Mucosa of stomach (tissue), 1 donor: ENCODE measurements around the gene UNC5A.

Experiments
- H3K27me3 ChIP-seq: one replicate; pipeline ENCODE4 v1.7.0; 2013; ENCODE audit warnings: mild to moderate bottlenecking, low read length; ENCODE audit not compliant: control insufficient read depth, insufficient read depth
- H3K36me3 ChIP-seq: one replicate; pipeline ENCODE4 v1.7.0; 2013; ENCODE audit warnings: low read length; ENCODE audit not compliant: control insufficient read depth, insufficient read depth
- H3K4me1 ChIP-seq: one replicate; pipeline ENCODE4 v1.7.0; 2013; ENCODE audit warnings: mild to moderate bottlenecking, low read length; ENCODE audit not compliant: control insufficient read depth, insufficient read depth
- H3K4me3 ChIP-seq: one replicate; pipeline ENCODE4 v1.7.0; 2013; ENCODE audit warnings: low read length
- H3K9ac ChIP-seq: one replicate; pipeline ENCODE4 v1.7.0; 2013; ENCODE audit warnings: mild to moderate bottlenecking, low read length, moderate library complexity
- H3K9me3 ChIP-seq: one replicate; pipeline ENCODE4 v1.7.0; 2013; ENCODE audit warnings: mild to moderate bottlenecking, low read length, moderate library complexity; ENCODE audit not compliant: control insufficient read depth
- donor health status: Pancreatic carcinoma.

Gene UNC5A

GRCh38 chr5:176810081-176810597 is at the start of gene UNC5A:
TSS of gene UNC5A (plus strand) at chr5:176810559. CDS start at chr5:176810751, 192 bp downstream.
- Histone ChIP-seq H3K4me1 (no peaks in the 10 kb centered on the region), H3K27me3 (peaks cover 60% of the 10 kb centered on the region), H3K36me3 (no peaks in the 10 kb centered on the region), H3K4me3 (no peak within 1 kb of the TSS), H3K9ac (no peak within 1 kb of the TSS), H3K9me3 (no peaks in the 10 kb centered on the region)

- H3K9ac ChIP-seq: no peak overlapping the region
These were observed 48.6 kb upstream of the UNC5A start for GRCh38 chr5:176761755-176762154.

DNA sequence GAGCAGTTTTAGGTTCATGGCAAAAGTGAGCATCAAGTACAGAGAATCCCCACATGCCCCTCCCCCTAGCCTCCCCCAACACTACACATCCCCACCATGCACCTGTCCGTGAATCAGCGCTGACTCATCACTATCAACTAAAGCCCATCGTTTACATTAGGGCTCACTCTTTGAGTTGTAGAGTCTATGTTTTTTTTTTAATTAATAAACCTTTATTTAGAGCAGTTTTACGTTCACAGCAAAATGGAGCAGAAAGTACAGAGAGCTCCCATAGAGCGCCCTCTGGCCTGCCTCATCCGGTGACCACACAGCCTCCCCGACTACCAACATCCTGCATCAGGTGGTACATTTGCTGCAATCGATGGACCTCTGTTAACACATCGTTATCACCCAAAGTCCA is 47.9 kb upstream of the UNC5A start:
- Histone ChIP-seq H3K36me3 (no peaks in the 10 kb centered on the region), H3K9ac (no peak overlapping the region), H3K27me3 (no peaks in the 10 kb centered on the region)

More at GRCh38 chr5:176761755-176762154, 48.6 kb upstream of the UNC5A start:
- Histone ChIP-seq H3K9me3 (no peaks in the 10 kb centered on the region), H3K36me3 (no peaks in the 10 kb centered on the region), H3K27me3 (no peaks in the 10 kb centered on the region), H3K4me1 (no peaks in the 10 kb centered on the region), H3K4me3 (no peak overlapping the region)

GRCh38 chr5:176765687-176766086 is 44.7 kb upstream of the UNC5A start:
- Histone ChIP-seq H3K4me3 (no peak overlapping the region), H3K27me3 (no peaks in the 10 kb centered on the region), H3K9me3 (no peaks in the 10 kb centered on the region), H3K9ac (no peak overlapping the region), H3K36me3 (no peaks in the 10 kb centered on the region), H3K4me1 (no peaks in the 10 kb centered on the region)

More for the DNA sequence above, 47.9 kb upstream of the UNC5A start:
- H3K4me3 ChIP-seq: no peak overlapping the region
- H3K9me3 ChIP-seq: no peaks in the 10 kb centered on the region
- H3K4me1 ChIP-seq: no peaks in the 10 kb centered on the region

- Histone ChIP-seq H3K4me1 (no peaks in the 10 kb centered on the region), H3K9me3 (no peaks in the 10 kb centered on the region), H3K27me3 (no peaks in the 10 kb centered on the region), H3K9ac (no peak overlapping the region), H3K36me3 (no peaks in the 10 kb centered on the region), H3K4me3 (no peak overlapping the region)
These were observed 42.0 kb upstream of the UNC5A start for GRCh38 chr5:176768174-176768970.

GRCh38 chr5:176769911-176770310 is 40.4 kb upstream of the UNC5A start:
- Histone ChIP-seq H3K4me1 (no peaks in the 10 kb centered on the region), H3K9ac (no peak overlapping the region), H3K9me3 (no peaks in the 10 kb centered on the region), H3K36me3 (no peaks in the 10 kb centered on the region), H3K27me3 (no peaks in the 10 kb centered on the region), H3K4me3 (no peak overlapping the region)

DNA sequence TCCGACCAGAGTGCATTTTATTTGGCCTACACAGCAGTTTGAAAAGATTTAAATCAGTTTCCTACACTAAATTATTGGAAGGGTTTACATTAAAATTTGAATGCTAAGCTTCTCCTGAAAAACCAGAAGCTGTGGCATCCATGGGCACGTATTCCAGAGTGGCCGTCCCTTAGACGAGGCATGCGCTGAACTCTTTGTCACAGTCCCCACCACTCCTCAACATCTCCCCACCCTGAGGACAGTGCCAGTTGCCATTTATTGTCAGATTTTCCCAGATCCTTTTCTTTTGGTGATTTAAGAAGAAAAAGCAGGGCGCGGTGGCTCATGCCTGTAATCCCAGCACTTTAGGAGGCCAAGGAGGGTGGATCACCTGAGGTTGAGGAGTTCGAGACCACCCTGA is 39.9 kb upstream of the UNC5A start:
- no peak overlapping the region for H3K4me3 ChIP-seq
- H3K4me1 ChIP-seq: no peaks in the 10 kb centered on the region
- no peaks in the 10 kb centered on the region for H3K36me3 ChIP-seq
- H3K9me3 ChIP-seq: no peaks in the 10 kb centered on the region
- H3K9ac ChIP-seq: no peak overlapping the region
- no peaks in the 10 kb centered on the region for H3K27me3 ChIP-seq

DNA sequence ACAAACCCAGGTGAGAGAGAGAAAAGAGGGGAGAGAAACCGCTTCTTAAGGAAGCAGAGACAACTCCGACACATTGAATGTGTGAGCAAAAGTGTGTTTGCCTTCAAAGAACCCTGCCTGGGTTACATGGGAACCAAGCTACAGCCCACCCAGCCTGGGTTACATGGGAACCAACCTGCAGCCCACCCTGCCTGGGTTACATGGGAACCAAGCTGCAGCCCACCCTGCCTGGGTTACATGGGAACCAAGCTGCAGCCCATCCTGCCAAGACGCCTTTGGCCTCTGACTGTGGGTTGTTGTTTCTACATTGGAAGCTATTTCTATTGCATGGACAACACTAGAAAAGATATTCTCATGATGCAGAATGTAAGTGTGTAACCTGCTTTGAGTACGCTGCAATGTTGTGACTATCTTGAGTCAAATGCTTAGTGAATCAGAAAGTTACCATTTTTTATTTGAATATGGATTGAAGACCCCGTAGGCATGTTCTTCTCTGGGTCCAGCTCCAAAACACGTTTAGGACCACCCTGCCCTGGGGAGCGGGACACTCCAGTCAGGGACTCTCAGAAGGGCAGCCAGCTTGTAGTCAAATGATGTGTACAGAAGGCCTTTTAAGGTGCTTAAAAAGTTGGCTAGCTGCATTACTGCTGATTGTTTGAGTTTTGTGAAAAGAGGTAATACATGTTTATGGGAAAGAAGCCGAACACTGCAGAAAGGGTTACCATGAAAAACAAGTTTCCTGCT is 39.1 kb upstream of the UNC5A start:
- Histone ChIP-seq H3K9me3 (no peaks in the 10 kb centered on the region), H3K9ac (no peak overlapping the region), H3K27me3 (no peaks in the 10 kb centered on the region), H3K36me3 (no peaks in the 10 kb centered on the region), H3K4me1 (no peaks in the 10 kb centered on the region), H3K4me3 (no peak overlapping the region)

DNA sequence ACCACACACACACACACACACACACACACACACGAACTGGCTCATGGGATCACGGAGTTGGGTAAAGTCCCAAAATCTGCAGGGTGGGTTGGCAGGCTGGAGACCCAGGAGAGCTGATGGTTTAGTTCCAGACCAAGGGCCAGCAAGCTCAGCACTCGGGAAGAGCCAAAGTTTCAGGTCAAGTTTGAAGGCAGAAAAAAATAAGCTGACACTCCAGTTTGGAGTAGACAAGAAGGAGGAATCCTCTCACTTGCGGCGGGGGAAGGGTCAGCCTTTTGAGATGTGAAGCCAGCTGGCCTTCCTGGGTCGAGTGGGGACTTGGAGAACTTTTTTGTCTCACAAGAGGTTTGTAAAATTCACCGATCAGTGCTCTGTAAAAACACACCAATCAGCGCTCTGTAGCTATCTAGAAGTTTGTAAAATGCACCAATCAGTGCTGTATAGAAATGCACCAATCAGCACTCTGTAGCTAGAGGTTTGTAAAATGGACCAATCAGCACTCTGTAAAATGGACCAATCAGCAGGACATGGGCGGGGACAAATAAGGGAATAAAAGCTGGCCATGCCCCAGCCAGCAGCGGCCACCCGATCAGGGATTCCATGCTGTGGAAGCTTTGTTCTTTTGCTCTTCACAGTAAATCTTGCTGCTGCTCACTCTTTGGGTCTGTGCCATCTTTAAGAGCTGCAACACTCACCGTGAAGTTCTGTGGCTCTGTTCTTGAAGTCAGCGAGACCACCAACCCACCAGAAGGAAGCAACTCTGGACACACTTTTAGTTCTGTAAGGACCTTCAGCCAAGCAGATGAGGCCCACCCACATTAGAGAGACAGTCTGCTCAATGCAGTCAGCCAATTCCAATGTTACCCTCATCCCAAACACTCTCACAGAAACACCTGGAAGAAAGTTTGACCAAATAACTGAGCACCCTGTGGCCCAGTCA is 37.8 kb upstream of the UNC5A start:
- Histone ChIP-seq H3K4me3 (no peak overlapping the region), H3K9me3 (no peaks in the 10 kb centered on the region), H3K9ac (no peak overlapping the region), H3K36me3 (no peaks in the 10 kb centered on the region), H3K4me1 (no peaks in the 10 kb centered on the region), H3K27me3 (no peaks in the 10 kb centered on the region)

DNA sequence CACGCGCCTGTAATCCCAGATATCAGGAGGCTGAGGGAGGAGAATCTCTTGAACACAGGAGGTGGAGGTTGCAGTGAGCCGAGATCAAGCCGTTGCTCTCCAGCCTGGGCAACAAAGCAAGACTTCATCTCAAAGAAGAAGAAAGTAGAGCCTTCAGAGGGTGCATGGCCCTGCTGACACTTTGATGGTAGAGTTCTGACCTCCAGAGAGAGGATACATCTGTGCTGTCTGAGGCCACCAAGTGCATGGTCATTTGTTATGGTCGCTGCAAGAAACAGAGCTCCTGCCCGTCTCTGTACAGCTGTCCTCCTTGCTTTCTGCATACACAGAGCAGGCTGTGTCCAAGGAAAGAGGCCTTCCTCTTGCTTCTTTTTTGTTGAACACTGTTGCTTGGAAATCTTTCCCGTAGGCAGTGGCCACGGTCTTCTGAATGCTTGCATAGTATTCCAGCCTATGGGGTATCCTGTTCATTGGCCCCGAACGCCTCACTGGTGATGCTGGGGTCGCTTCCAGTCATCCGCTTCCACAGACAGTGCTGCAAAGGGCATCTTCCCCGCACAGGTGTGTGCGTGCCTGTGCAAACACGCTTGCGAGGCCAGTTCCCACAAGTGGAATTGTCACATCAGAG is 36.8 kb upstream of the UNC5A start:
- no peaks in the 10 kb centered on the region for H3K36me3 ChIP-seq
- no peak overlapping the region for H3K9ac ChIP-seq
- no peaks in the 10 kb centered on the region for H3K4me1 ChIP-seq
- H3K4me3 ChIP-seq: no peak overlapping the region
- no peaks in the 10 kb centered on the region for H3K27me3 ChIP-seq
- no peaks in the 10 kb centered on the region for H3K9me3 ChIP-seq
